ENCODE data around the gene TNRC18. TPM values are rescaled to one million over a fixed set of nuclear protein-coding genes. Genes with fewer than 3 reads are reported as not detected.

TNRC18 gene
- total and polyA plus RNA-seq, 2 donors (not counting 1 experiment from before 2014, with no cell fraction given), result 17.8 to 75.0 TPM

GRCh38 chr7:5393328-5393727, 30.3 kb downstream of the TNRC18 start:
- H3K27me3 Mint-ChIP-seq, result no peaks in the 10 kb centered on the region
- peaks cover 19 to 33% of the 10 kb centered on the region in 2 donors for H3K4me1 ChIP-seq (ENCODE audit: control insufficient read depth in 2 of 2, insufficient read depth in 2 of 2, low read length in 2 of 2)
- H3K27me3 ChIP-seq (replicated peaks in 1 of 4; ENCODE audit: control extremely low read depth in 1 of 4, control insufficient read depth in 3 of 4, insufficient read depth in 4 of 4, low read length in 3 of 4), result no peaks in the 10 kb centered on the region
- no peaks in the 10 kb centered on the region for H3K9me3 Mint-ChIP-seq (ENCODE audit: insufficient read depth)
- WGBS (ENCODE audit: insufficient coverage), result 89% methylated on average over 8 of the region's 9 CpGs
- intact Hi-C loops (cut with micrococcal nuclease), result loop anchor here (10.0 kb wide), 1 partner anchor 301 kb away; no protein-coding TSS in a partner anchor
- ChIA-PET CTCF (interaction anchor here (1.6 kb wide), 1 partner anchor 86 kb away, joined by 3 read pairs; no protein-coding TSS in a partner anchor), POLR2A (interaction anchor here (0.5 kb wide), 1 partner anchor 280 kb away, joined by 4 read pairs; no protein-coding TSS in a partner anchor)
- no peak overlapping the region for H3K4me2 ChIP-seq (replicated peaks; ENCODE audit: low read depth, low read length, poor library complexity, severe bottlenecking)
- no peak overlapping the region for H3K4me3 ChIP-seq (ENCODE audit: control extremely low read depth in 1 of 5, extremely low read depth in 1 of 5, insufficient read depth in 1 of 5, low read depth in 2 of 5, low read length in 4 of 5)
- H2AFZ ChIP-seq (ENCODE audit: insufficient read depth, low read depth, low read length, poor library complexity, severe bottlenecking), result no peak overlapping the region
- no peak for ATAC-seq (ENCODE audit: low read depth)
- H3K27ac ChIP-seq (ENCODE audit: low read length in 2 of 2), result no peak overlapping the region
- H3K79me2 ChIP-seq (ENCODE audit: control insufficient read depth, insufficient read depth, low read length), result peaks cover 57% of the 10 kb centered on the region
- peaks cover 49% of the 10 kb centered on the region for H4K20me1 ChIP-seq (ENCODE audit: control insufficient read depth, insufficient read depth, low read length, poor library complexity, severe bottlenecking)
- peaks cover 27% of the 10 kb centered on the region for H3K4me1 Mint-ChIP-seq
- peaks cover 0 to 4% (median 0%) of the 10 kb centered on the region in 3 donors for H3K9me3 ChIP-seq (ENCODE audit: control extremely low read depth in 1 of 3, control insufficient read depth in 2 of 3, insufficient read depth in 1 of 3, low read length in 2 of 3)
- no peak for DNase-seq
- peaks cover 0 to 46% of the 10 kb centered on the region in 2 experiments for H3K36me3 ChIP-seq (replicated peaks in 1 of 2; ENCODE audit: control extremely low read depth in 1 of 2, control insufficient read depth in 1 of 2, extremely low read depth in 1 of 2, insufficient read depth in 2 of 2, low read length in 1 of 2)
- H3K27ac Mint-ChIP-seq, result no peak overlapping the region
- peak overlapping the region; percentile 39 for H3K4me3 Mint-ChIP-seq
- no peak overlapping the region for H3K9ac ChIP-seq (ENCODE audit: low read length)
- no peak for TF ChIP-seq CTCF (IDR thresholded peaks at IDR 0.05)
- TF ChIP-seq EZH2 (IDR thresholded peaks at IDR 0.05; ENCODE audit: borderline replicate concordance, insufficient read depth, low read depth, low read length, poor library complexity, severe bottlenecking), result no peak

- Histone ChIP-seq H3K4me3 (ENCODE audit: control extremely low read depth in 1 of 5, extremely low read depth in 1 of 5, insufficient read depth in 1 of 5, low read depth in 2 of 5, low read length in 4 of 5) (no peak overlapping the region), H3K27ac (ENCODE audit: low read length in 2 of 2) (no peak overlapping the region), H3K36me3 (replicated peaks in 1 of 2; ENCODE audit: control extremely low read depth in 1 of 2, control insufficient read depth in 1 of 2, extremely low read depth in 1 of 2, insufficient read depth in 2 of 2, low read length in 1 of 2) (peaks cover 0 to 56% of the 10 kb centered on the region in 2 experiments), H3K9me3 (ENCODE audit: control extremely low read depth in 1 of 3, control insufficient read depth in 2 of 3, insufficient read depth in 1 of 3, low read length in 2 of 3) (no peaks in the 10 kb centered on the region), H2AFZ (ENCODE audit: insufficient read depth, low read depth, low read length, poor library complexity, severe bottlenecking) (no peak overlapping the region), H3K27me3 (replicated peaks in 1 of 4; ENCODE audit: control extremely low read depth in 1 of 4, control insufficient read depth in 3 of 4, insufficient read depth in 4 of 4, low read length in 3 of 4) (no peaks in the 10 kb centered on the region), H3K4me1 (ENCODE audit: control insufficient read depth in 2 of 2, insufficient read depth in 2 of 2, low read length in 2 of 2) (peaks cover 8 to 13% of the 10 kb centered on the region in 2 donors), H3K9ac (ENCODE audit: low read length) (no peak overlapping the region), H3K79me2 (ENCODE audit: control insufficient read depth, insufficient read depth, low read length) (peaks cover 69% of the 10 kb centered on the region), H4K20me1 (ENCODE audit: control insufficient read depth, insufficient read depth, low read length, poor library complexity, severe bottlenecking) (peaks cover 61% of the 10 kb centered on the region), H3K4me2 (replicated peaks; ENCODE audit: low read depth, low read length, poor library complexity, severe bottlenecking) (no peak overlapping the region)
- peaks cover 16% of the 10 kb centered on the region for H3K4me1 Mint-ChIP-seq
- TF ChIP-seq EZH2 (IDR thresholded peaks at IDR 0.05; ENCODE audit: borderline replicate concordance, insufficient read depth, low read depth, low read length, poor library complexity, severe bottlenecking), result no peak
- TF ChIP-seq CTCF (IDR thresholded peaks at IDR 0.05), result no peak
- no peak for DNase-seq
- H3K27me3 Mint-ChIP-seq, result no peaks in the 10 kb centered on the region
- 97% methylated on average over 6 of the region's 7 CpGs for WGBS (ENCODE audit: insufficient coverage)
- intact Hi-C loops (cut with micrococcal nuclease), result loop anchor here (10.0 kb wide), 1 partner anchor 304 kb away; no protein-coding TSS in a partner anchor
- no peak overlapping the region for H3K4me3 Mint-ChIP-seq
- ChIA-PET POLR2A (interaction anchor here (0.5 kb wide), 1 partner anchor 26 kb away, joined by 4 read pairs; no protein-coding TSS in a partner anchor), CTCF (interaction anchor here (1.1 kb wide), 2 partner anchors 24 to 150 kb away, joined by 3 read pairs; no protein-coding TSS in a partner anchor)
- no peak overlapping the region for H3K27ac Mint-ChIP-seq
- ATAC-seq (ENCODE audit: low read depth), result no peak
- no peaks in the 10 kb centered on the region for H3K9me3 Mint-ChIP-seq (ENCODE audit: insufficient read depth)
Observed at GRCh38 chr7:5390918-5391317, 32.7 kb downstream of the TNRC18 start.

Measured in B cell (primary cell).